Trophoblast cell (in vitro differentiated cells and primary cell): ENCODE measurements around the gene KIF25.

Experiments used
- DNase-seq, 2 donors: peaks; one replicate each; pipeline ENCODE4 v3.0.0-alpha.2; 2016
- H2AFZ ChIP-seq: 2 replicates; pipeline ENCODE4 v1.6.1; 2013; ENCODE audit warnings: low read length, moderate library complexity, mild to moderate bottlenecking; ENCODE audit not compliant: insufficient read depth, poor library complexity
- H2AK5ac ChIP-seq: 2 replicates; pipeline ENCODE4 v1.6.1; 2013; ENCODE audit warnings: mild to moderate bottlenecking, low read length
- H2BK120ac ChIP-seq: 2 replicates; pipeline ENCODE4 v1.6.1; 2013; ENCODE audit warnings: low read length, mild to moderate bottlenecking, moderate library complexity; ENCODE audit not compliant: insufficient read depth, poor library complexity
- H2BK12ac ChIP-seq: 2 replicates; pipeline ENCODE4 v1.6.1; 2013; ENCODE audit warnings: mild to moderate bottlenecking, low read length, moderate library complexity
- H2BK5ac ChIP-seq: 2 replicates; pipeline ENCODE4 v1.6.1; 2013; ENCODE audit warnings: low read length, low read depth, moderate library complexity, mild to moderate bottlenecking; ENCODE audit not compliant: poor library complexity
- H3K14ac ChIP-seq: 2 replicates; pipeline ENCODE4 v1.6.1; 2013; ENCODE audit warnings: mild to moderate bottlenecking, low read length
- H3K18ac ChIP-seq: 2 replicates; pipeline ENCODE4 v1.6.1; 2013; ENCODE audit warnings: mild to moderate bottlenecking, low read length
- H3K23ac ChIP-seq: 2 replicates; pipeline ENCODE4 v1.6.1; 2013; ENCODE audit warnings: low read length
- H3K27ac ChIP-seq: 2 replicates; pipeline ENCODE4 v1.5.1; 2013; ENCODE audit warnings: low read depth, mild to moderate bottlenecking, inconsistent platforms, low read length, moderate library complexity
- H3K27me3 ChIP-seq: 2 replicates; pipeline ENCODE4 v1.6.1; 2013; ENCODE audit warnings: inconsistent platforms, mild to moderate bottlenecking, low read length, moderate library complexity; ENCODE audit not compliant: insufficient read depth
- H3K36me3 ChIP-seq, 2 experiments: 1 replicate in 1 of 2; 2 replicates in 1 of 2; pipeline ENCODE4 v1.6.1; 2013; ENCODE audit warnings: low read length in 2 of 2, mild to moderate bottlenecking in 2 of 2, moderate library complexity in 1 of 2; ENCODE audit not compliant: insufficient read depth in 2 of 2, control insufficient read depth in 1 of 2
- H3K4ac ChIP-seq: 2 replicates; pipeline ENCODE4 v1.6.1; 2013; ENCODE audit warnings: low read depth, mild to moderate bottlenecking, low read length, moderate library complexity
- H3K4me1 ChIP-seq, 2 experiments: 1 replicate in 1 of 2; 2 replicates in 1 of 2; pipeline ENCODE4 v1.6.1; 2013; ENCODE audit warnings: low read length in 2 of 2, mild to moderate bottlenecking in 2 of 2, moderate library complexity in 1 of 2; ENCODE audit not compliant: insufficient read depth in 2 of 2, control insufficient read depth in 1 of 2
- H3K4me2 ChIP-seq: 2 replicates; pipeline ENCODE4 v1.6.1; 2013; ENCODE audit warnings: inconsistent platforms, mild to moderate bottlenecking, low read length, moderate library complexity
- H3K4me3 ChIP-seq: 2 replicates; pipeline ENCODE4 v1.5.1; 2013; ENCODE audit warnings: mild to moderate bottlenecking, low read depth, low read length, inconsistent platforms
- H3K79me1 ChIP-seq: one replicate; pipeline ENCODE4 v1.6.1; 2013; ENCODE audit warnings: low read length
- H3K79me2 ChIP-seq: 2 replicates; pipeline ENCODE4 v1.6.1; 2013; ENCODE audit warnings: low read length, mild to moderate bottlenecking; ENCODE audit not compliant: control insufficient read depth, insufficient read depth, poor library complexity
- H3K9ac ChIP-seq: 2 replicates; pipeline ENCODE4 v1.6.1; 2013; ENCODE audit warnings: mild to moderate bottlenecking, low read length
- H3K9me3 ChIP-seq: 2 replicates; pipeline ENCODE4 v1.6.1; 2013; ENCODE audit warnings: low read depth, mild to moderate bottlenecking, control low read depth, inconsistent platforms, low read length; ENCODE audit not compliant: insufficient read depth
- H4K12ac ChIP-seq: 2 replicates; pipeline ENCODE4 v1.6.1; 2013; ENCODE audit warnings: low read depth, mild to moderate bottlenecking, low read length, moderate library complexity
- H4K8ac ChIP-seq: 2 replicates; pipeline ENCODE4 v1.6.1; 2013; ENCODE audit warnings: low read depth, mild to moderate bottlenecking, low read length, moderate library complexity
- H4K91ac ChIP-seq: one replicate; pipeline ENCODE4 v1.6.1; 2013; ENCODE audit warnings: low read depth, mild to moderate bottlenecking, low read length, moderate library complexity
- WGBS: extraction: QIAGEN DNeasy Blood & Tissue Kit; methylation state at CpG from one replicate; pipeline ENCODE4 v1.1.7; 2013; ENCODE audit warnings: missing lambda C conversion rate; ENCODE audit not compliant: insufficient read length, insufficient coverage; ENCODE audit errors: extremely low coverage; 5-methylcytosine and 5-hydroxymethylcytosine counted together

The KIF25 gene

GRCh38 chr6:167962711-167963110, 34.8 kb upstream of the KIF25 start:
- WGBS = no CpG with 5 or more reads among the region's 5 CpGs
- Histone ChIP-seq H3K4me2 (no peak overlapping the region), H3K79me1 (peaks cover 1% of the 10 kb centered on the region), H3K79me2 (no peaks in the 10 kb centered on the region), H3K4me3 (no peak overlapping the region), H3K36me3 (peaks cover 30% of the 10 kb centered on the region in 2 experiments), H2BK5ac (no peak overlapping the region), H3K4ac (no peak overlapping the region), H3K9ac (no peak overlapping the region), H4K91ac (no peak overlapping the region), H3K18ac (no peak overlapping the region), H2AK5ac (no peak overlapping the region), H3K9me3 (no peaks in the 10 kb centered on the region), H4K12ac (no peak overlapping the region), H3K27me3 (no peaks in the 10 kb centered on the region), H3K23ac (no peak overlapping the region), H2BK12ac (no peak overlapping the region), H2BK120ac (no peak overlapping the region), H3K4me1 (peaks cover 1 to 2% of the 10 kb centered on the region in 2 experiments), H2AFZ (no peak overlapping the region), H3K14ac (no peak overlapping the region), H4K8ac (no peak overlapping the region), H3K27ac (no peak overlapping the region)
- no peak for DNase-seq

GRCh38 chr6:167963589-167964057, 33.8 kb upstream of the KIF25 start:
- no peaks in the 10 kb centered on the region for H3K79me2 ChIP-seq
- H3K14ac ChIP-seq = no peak overlapping the region
- no CpG with 5 or more reads among the region's 8 CpGs for WGBS
- no peak for DNase-seq
- no peaks in the 10 kb centered on the region for H3K4me1 ChIP-seq
- H3K4me3 ChIP-seq = no peak overlapping the region
- H3K4ac ChIP-seq = no peak overlapping the region
- no peak overlapping the region for H4K91ac ChIP-seq
- no peak overlapping the region for H2BK120ac ChIP-seq
- no peak overlapping the region for H3K4me2 ChIP-seq
- peaks cover 30 to 33% of the 10 kb centered on the region in 2 experiments for H3K36me3 ChIP-seq
- no peak overlapping the region for H3K27ac ChIP-seq
- no peak overlapping the region for H2AK5ac ChIP-seq
- H2BK12ac ChIP-seq = no peak overlapping the region
- H3K18ac ChIP-seq = no peak overlapping the region
- H3K23ac ChIP-seq = no peak overlapping the region
- no peaks in the 10 kb centered on the region for H3K79me1 ChIP-seq
- no peak overlapping the region for H4K8ac ChIP-seq
- H3K9me3 ChIP-seq = no peaks in the 10 kb centered on the region
- H4K12ac ChIP-seq = no peak overlapping the region
- no peaks in the 10 kb centered on the region for H3K27me3 ChIP-seq
- no peak overlapping the region for H2BK5ac ChIP-seq
- H3K9ac ChIP-seq = no peak overlapping the region
- H2AFZ ChIP-seq = no peak overlapping the region

- Histone ChIP-seq H3K27ac (no peak overlapping the region), H2BK12ac (no peak overlapping the region), H4K91ac (no peak overlapping the region), H3K79me2 (no peaks in the 10 kb centered on the region), H3K4ac (no peak overlapping the region), H3K4me2 (no peak overlapping the region), H2AFZ (no peak overlapping the region), H3K36me3 (peaks cover 35 to 43% of the 10 kb centered on the region in 2 experiments), H3K4me3 (no peak overlapping the region), H3K18ac (no peak overlapping the region), H2BK120ac (no peak overlapping the region), H3K9me3 (no peaks in the 10 kb centered on the region), H3K79me1 (no peaks in the 10 kb centered on the region), H3K4me1 (no peaks in the 10 kb centered on the region), H2BK5ac (no peak overlapping the region), H2AK5ac (no peak overlapping the region), H4K12ac (no peak overlapping the region), H3K23ac (no peak overlapping the region), H3K27me3 (no peaks in the 10 kb centered on the region), H3K14ac (no peak overlapping the region), H3K9ac (no peak overlapping the region), H4K8ac (no peak overlapping the region)
- DNase-seq = no peak
- WGBS = no CpG with 5 or more reads among the region's 39 CpGs
Measured at GRCh38 chr6:167965592-167966539, 31.6 kb upstream of the KIF25 start.

GRCh38 chr6:167966540-167966905, 30.9 kb upstream of the KIF25 start:
- H3K23ac ChIP-seq = no peak overlapping the region
- no peak overlapping the region for H2BK120ac ChIP-seq
- no peak overlapping the region for H3K4me2 ChIP-seq
- H4K8ac ChIP-seq = no peak overlapping the region
- no peaks in the 10 kb centered on the region for H3K4me1 ChIP-seq
- no peak overlapping the region for H3K4ac ChIP-seq
- H4K12ac ChIP-seq = no peak overlapping the region
- no peak overlapping the region for H3K27ac ChIP-seq
- H3K36me3 ChIP-seq = peaks cover 35 to 43% of the 10 kb centered on the region in 2 experiments
- H3K9ac ChIP-seq = no peak overlapping the region
- no peak overlapping the region for H3K14ac ChIP-seq
- H3K4me3 ChIP-seq = no peak overlapping the region
- H2BK12ac ChIP-seq = no peak overlapping the region
- H3K18ac ChIP-seq = no peak overlapping the region
- DNase-seq = no peak
- H2AFZ ChIP-seq = no peak overlapping the region
- WGBS = no CpG with 5 or more reads among the region's 8 CpGs
- no peaks in the 10 kb centered on the region for H3K79me2 ChIP-seq
- no peak overlapping the region for H2BK5ac ChIP-seq
- H3K79me1 ChIP-seq = no peaks in the 10 kb centered on the region
- no peak overlapping the region for H2AK5ac ChIP-seq
- no peaks in the 10 kb centered on the region for H3K27me3 ChIP-seq
- no peaks in the 10 kb centered on the region for H3K9me3 ChIP-seq
- H4K91ac ChIP-seq = no peak overlapping the region
